Esophagus squamous epithelium (tissue), 4 donors: ENCODE measurements around the gene HOOK2.

Source experiments
- CTCF ChIP-seq, 6 experiments: fragments of 450-650 bp in 4 of 6; fragments of 200-600 bp in 2 of 6; sonication (generic) in 2 of 6; IDR thresholded peaks; one replicate each; pipeline ENCODE4 v1.5.1; 2016 to 2019; ENCODE audit warnings: antibody characterized with exemption in 6 of 6, mild to moderate bottlenecking in 4 of 6, moderate library complexity in 4 of 6
- POLR2A ChIP-seq, 4 donors: fragments of 450-650 bp; IDR thresholded peaks; one replicate each; pipeline ENCODE4 v1.6.1; 2017; ENCODE audit warnings: antibody characterized with exemption in 4 of 4, mild to moderate bottlenecking in 4 of 4, moderate library complexity in 3 of 4

DNA sequence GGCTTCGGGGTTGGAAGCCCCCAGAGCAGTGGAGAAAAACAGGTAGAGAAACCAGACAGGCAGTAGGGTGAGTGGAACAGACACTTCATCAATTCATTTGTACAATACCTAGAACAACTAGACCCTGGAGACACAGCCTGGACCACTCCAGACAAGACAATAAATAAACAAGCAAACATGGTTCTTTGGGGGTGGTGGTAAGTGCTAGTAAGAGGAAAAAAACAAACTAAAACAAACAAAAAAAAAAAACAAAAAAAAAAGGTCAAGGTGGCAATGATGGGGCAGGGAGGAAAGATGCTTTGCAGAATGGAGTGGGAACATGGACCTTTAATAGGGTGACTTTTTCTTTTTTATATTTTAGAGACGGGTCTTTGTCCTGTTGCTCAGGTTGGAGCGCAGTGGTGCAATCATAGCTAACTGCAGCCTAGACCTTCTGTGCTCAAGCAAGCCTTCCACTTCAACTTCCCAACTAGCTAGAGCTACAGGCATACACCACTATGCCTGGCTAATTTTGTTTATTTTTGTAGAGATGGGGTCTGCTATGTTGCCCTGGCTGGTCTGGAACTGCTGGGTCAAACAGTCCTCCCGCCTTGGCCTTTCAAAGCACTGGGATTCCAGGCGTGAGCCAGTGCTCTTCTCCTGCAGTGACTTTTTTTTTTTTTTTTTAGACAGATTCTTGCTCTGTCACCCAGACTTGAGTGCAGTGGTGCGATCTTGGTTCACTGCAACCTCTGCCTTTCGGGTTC lies 19.0 kb upstream of the HOOK2 start:
- TF ChIP-seq CTCF (IDR thresholded peaks at IDR 0.05) = peak in 1 of 6 experiments; percentile 0
- TF ChIP-seq POLR2A (IDR thresholded peaks at IDR 0.05) = no peak
